Activated T-helper 17 cell treated with anti-CD3 and anti-CD28 coated beads, Interleukin-2, amount 50 U/mL, for 72 hours (primary cell): ENCODE measurements around the gene LATS2. TPM values are rescaled to one million over a fixed set of nuclear protein-coding genes. Genes with fewer than 3 reads are reported as not detected.
A peak's percentile ranks its signal among the peaks of the same experiment; 100 is the strongest.
"Not testable (repeated sequence)": the region's sequence is repeated elsewhere in the genome, so short reads cannot be mapped to it uniquely, and the experiment has no call there.

Experiments used
- ATAC-seq: fragments of 150-1000 bp; cut with Tn5 transposase; replicated peaks from 2 replicates; pipeline ENCODE4 v1.10.0; 2021; ENCODE audit warnings: mild to moderate bottlenecking, moderate library complexity
- H3K27ac Mint-ChIP-seq: one replicate; pipeline ENCODE4 v1.8.0; 2022; ENCODE audit warnings: mixed read lengths
- H3K27me3 Mint-ChIP-seq: one replicate; pipeline ENCODE4 v1.8.0; 2022; ENCODE audit warnings: mixed read lengths
- H3K36me3 Mint-ChIP-seq: one replicate; pipeline ENCODE4 v1.8.0; 2022; ENCODE audit warnings: low read depth, mild to moderate bottlenecking, mixed read lengths
- H3K4me1 Mint-ChIP-seq: one replicate; pipeline ENCODE4 v1.8.0; 2022; ENCODE audit warnings: mixed read lengths
- H3K4me3 Mint-ChIP-seq: one replicate; pipeline ENCODE4 v1.8.0; 2022; ENCODE audit warnings: mild to moderate bottlenecking, mixed read lengths
- H3K9me3 Mint-ChIP-seq: one replicate; pipeline ENCODE4 v1.8.0; 2022; ENCODE audit warnings: mixed read lengths
- total RNA-seq, 2 donors: library from RNA; stranded (reverse); gene quantifications; one replicate each; pipeline ENCODE4 v1.2.3, GENCODE V29; 2022

Gene LATS2
- total RNA-seq, 2 donors from 2014 or later: 4.9 to 9.2 TPM

DNA sequence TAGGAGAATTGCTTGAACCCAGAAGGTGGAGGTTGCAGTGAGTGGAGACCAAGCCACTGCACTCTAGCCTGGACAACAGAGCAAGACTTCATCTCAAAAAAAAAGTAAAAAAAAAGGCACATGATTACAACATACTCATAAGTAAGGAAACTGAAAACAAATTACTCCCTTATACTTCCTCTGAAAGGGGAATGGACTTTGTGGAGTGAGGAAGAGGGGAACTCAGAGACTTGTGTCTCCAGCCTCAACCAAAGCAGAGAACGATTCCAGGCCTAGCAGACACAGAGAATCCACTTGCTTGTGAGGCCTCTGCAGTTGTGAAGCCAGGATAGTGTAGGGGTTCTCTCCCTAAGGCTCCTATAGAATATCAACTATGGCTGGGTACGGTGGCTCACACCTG, 4.3 kb upstream of the LATS2 start:
- no peak for ATAC-seq
- no peaks in the 10 kb centered on the region for H3K36me3 Mint-ChIP-seq
- no peak overlapping the region for H3K27ac Mint-ChIP-seq
- H3K4me1 Mint-ChIP-seq: peaks cover 5% of the 10 kb centered on the region
- H3K4me3 Mint-ChIP-seq: no peak overlapping the region
- no peaks in the 10 kb centered on the region for H3K27me3 Mint-ChIP-seq
- H3K9me3 Mint-ChIP-seq: no peaks in the 10 kb centered on the region

DNA sequence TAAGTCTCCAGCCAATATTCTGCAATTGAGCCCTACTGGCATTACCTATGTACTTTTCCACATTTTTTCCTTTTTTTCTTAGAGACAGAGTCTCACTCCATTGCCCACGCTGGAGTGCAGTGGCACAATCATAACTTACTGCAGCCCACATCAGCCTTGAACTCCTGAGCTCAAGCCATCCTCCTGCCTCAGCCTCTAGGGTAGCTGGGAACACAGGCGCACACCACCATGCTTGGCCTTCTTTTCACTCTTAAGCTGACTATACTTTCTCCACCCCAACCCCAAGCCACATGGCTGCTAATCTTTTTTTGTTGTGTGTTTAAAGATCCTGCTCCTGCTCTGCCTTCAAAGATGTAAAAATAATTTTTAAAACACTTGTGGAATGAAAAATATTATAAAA, 1.6 kb upstream of the LATS2 start:
- Mint-ChIP-seq H3K36me3 (no peaks in the 10 kb centered on the region), H3K27ac (no peak overlapping the region), H3K27me3 (no peaks in the 10 kb centered on the region), H3K9me3 (no peaks in the 10 kb centered on the region), H3K4me1 (peaks cover 5% of the 10 kb centered on the region), H3K4me3 (peak overlapping the region; percentile 82)
- no peak for ATAC-seq

DNA sequence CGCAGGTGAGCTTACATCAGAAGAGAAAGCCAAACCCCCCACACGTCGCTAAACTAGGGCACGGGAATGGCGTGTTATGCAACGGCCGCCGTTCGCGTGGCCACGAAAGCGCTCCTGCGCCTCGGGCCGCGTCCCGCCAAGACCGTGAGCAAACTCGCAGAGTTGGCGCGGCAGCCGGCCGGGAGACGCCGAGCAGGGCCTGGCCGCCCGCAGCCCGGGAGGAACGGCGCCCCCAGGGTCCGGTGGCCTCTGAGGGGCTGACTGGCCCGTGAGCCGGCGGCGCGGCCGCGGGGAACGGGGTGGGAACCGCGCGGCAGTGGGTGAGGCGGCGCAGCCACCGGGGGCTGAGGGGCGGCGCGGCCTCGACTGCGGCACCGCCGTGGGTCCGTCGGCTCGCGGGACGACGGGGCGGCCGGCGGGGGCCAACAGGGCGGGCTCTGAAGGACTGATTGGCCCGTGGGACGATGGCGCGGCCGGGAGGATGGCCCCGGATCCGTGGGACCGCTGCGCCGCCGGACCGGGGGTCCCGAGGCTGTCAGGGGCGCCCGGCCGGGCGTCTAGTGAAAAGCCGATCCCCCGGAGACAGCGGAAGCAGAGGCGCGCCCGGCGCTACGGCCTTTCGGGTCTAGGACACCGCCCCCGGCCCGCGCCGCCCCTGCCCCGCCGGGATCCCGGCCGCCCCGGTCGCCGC, 903 bp downstream of the LATS2 start:
- Mint-ChIP-seq H3K9me3 (no peaks in the 10 kb centered on the region), H3K36me3 (no peaks in the 10 kb centered on the region), H3K4me1 (peaks cover 5% of the 10 kb centered on the region), H3K27ac (no peak overlapping the region), H3K4me3 (peak overlapping the region; percentile 58), H3K27me3 (no peaks in the 10 kb centered on the region)
- ATAC-seq: peak; percentile 15

DNA sequence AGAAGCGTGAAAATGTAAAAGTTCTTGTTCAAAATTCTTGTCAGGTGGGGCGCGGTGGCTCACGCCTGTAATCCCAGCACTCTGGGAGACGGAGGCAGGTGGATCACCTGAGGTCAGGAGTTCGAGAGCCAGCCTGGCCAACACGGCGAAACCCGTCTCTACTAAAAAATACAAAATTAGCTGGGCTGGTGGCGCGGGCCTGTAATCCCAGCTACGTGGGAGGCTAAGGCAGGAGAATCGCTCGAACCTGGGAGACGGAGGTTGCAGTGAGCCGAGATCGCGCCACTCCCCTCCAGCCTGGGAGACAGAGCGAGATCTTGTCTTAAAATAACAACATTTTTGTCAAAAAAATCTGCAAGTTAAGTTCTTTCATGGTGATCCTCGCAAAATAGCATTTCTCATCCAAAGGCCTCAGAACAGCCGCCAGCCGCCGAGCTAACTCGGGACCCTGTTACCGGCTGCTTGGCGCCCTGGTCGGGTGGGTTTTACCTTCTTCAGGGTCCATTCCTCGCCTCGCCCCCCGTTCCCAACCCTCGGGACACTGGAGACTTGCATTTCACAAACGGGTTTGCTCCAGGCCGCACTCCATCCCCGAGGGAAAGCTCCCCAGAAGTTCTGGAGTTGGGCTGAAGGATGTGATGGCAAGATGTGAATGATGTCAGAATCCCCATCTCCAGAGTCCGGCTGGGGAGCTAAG, 1.6 kb downstream of the LATS2 start:
- H3K27me3 Mint-ChIP-seq: no peaks in the 10 kb centered on the region
- no peak overlapping the region for H3K27ac Mint-ChIP-seq
- peaks cover 5% of the 10 kb centered on the region for H3K4me1 Mint-ChIP-seq
- peak overlapping the region; percentile 58 for H3K4me3 Mint-ChIP-seq
- H3K36me3 Mint-ChIP-seq: no peaks in the 10 kb centered on the region
- H3K9me3 Mint-ChIP-seq: no peaks in the 10 kb centered on the region
- ATAC-seq: no peak

DNA sequence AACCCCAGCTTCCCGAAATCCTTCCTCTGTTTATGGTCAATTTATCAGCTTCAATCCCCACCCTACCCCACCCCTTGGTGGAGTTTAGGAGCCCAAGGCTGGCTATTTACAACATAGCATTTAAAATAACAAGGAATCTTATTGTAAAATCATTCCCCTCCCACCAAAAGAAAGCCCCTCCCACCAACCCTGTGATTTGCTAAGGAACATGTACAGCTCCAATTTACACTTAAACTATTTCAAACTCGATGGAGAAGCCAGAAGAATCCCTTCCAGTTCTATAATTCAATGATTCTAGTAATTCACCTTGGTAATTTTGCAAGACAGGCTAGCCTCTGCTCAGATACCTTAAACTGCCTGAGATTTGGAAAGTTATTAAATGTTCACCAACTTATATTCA, 3.0 kb downstream of the LATS2 start:
- H3K27ac Mint-ChIP-seq: no peak overlapping the region
- H3K36me3 Mint-ChIP-seq: no peaks in the 10 kb centered on the region
- no peak for ATAC-seq
- H3K4me3 Mint-ChIP-seq: peak overlapping the region; percentile 58
- no peaks in the 10 kb centered on the region for H3K27me3 Mint-ChIP-seq
- H3K4me1 Mint-ChIP-seq: peaks cover 8% of the 10 kb centered on the region
- H3K9me3 Mint-ChIP-seq: no peaks in the 10 kb centered on the region

DNA sequence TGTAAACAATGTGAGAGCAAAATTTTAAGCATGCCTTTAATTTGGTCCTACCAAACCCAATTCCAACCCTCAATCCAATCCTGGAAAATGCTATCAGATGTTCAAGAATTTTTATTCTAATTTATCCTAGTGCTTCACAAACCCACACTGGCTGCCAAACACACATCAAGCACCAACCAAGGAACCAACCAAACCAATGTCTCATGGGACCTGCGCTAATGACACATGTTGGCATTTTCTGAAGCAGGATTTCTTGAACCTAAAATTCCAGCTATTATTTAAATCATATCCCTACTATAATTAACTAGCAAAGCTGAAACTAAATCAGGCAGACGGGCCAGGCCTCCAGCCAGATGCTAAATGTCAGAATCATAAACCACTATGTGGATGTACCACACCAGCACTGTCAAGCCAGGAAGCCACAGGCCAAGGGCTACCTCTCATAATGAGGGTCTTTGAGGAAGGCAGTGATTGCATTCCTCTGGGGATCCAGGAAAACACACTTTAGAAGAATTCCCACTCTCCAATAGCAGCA, 5.8 kb downstream of the LATS2 start:
- H3K27ac Mint-ChIP-seq: no peak overlapping the region
- no peak for ATAC-seq
- H3K27me3 Mint-ChIP-seq: no peaks in the 10 kb centered on the region
- peaks cover 6% of the 10 kb centered on the region for H3K4me1 Mint-ChIP-seq
- H3K9me3 Mint-ChIP-seq: no peaks in the 10 kb centered on the region
- no peaks in the 10 kb centered on the region for H3K36me3 Mint-ChIP-seq
- no peak overlapping the region for H3K4me3 Mint-ChIP-seq

DNA sequence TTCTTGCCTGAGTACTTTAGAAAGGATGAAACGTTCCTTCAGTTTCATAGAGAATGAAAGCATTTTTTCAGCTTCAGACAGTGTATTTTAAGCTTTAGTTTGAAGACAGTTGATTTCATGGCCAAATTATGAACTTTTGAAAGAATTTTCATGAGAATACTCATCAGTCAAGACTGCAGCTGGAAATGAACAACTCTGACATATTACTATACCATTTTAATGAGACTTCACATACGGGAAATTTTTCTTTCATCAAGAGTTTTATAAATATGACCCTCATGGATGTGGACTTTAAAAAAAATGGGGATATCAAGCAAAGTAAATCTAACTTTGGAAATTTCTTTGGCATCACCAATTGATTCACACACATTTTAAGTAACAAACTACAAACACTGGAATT, 6.4 kb downstream of the LATS2 start:
- no peak overlapping the region for H3K4me3 Mint-ChIP-seq
- no peaks in the 10 kb centered on the region for H3K9me3 Mint-ChIP-seq
- ATAC-seq: no peak
- H3K27me3 Mint-ChIP-seq: no peaks in the 10 kb centered on the region
- no peak overlapping the region for H3K27ac Mint-ChIP-seq
- peaks cover 6% of the 10 kb centered on the region for H3K4me1 Mint-ChIP-seq
- no peaks in the 10 kb centered on the region for H3K36me3 Mint-ChIP-seq

DNA sequence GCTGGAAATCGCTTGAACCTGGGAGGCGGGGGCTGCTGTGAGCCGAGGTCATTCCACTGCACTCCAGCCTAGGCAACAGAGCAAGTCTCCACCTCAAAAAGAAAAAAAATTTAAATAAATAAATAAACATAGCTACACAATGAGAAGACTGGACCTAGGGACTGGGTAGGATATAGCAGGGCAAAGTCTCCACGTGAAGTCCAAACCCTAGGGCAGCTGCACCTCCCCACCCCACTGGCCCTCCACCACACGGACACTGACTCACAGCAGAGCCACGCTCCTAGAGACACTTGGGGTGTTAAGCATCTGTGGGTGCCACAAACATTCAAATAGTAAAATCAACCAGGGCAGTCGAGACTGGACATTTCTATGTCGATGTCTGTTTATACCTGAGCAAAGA, 7.1 kb downstream of the LATS2 start:
- Mint-ChIP-seq H3K4me3 (no peak overlapping the region), H3K27ac (no peak overlapping the region), H3K4me1 (peaks cover 6% of the 10 kb centered on the region), H3K27me3 (no peaks in the 10 kb centered on the region), H3K9me3 (no peaks in the 10 kb centered on the region), H3K36me3 (no peaks in the 10 kb centered on the region)
- no peak for ATAC-seq

DNA sequence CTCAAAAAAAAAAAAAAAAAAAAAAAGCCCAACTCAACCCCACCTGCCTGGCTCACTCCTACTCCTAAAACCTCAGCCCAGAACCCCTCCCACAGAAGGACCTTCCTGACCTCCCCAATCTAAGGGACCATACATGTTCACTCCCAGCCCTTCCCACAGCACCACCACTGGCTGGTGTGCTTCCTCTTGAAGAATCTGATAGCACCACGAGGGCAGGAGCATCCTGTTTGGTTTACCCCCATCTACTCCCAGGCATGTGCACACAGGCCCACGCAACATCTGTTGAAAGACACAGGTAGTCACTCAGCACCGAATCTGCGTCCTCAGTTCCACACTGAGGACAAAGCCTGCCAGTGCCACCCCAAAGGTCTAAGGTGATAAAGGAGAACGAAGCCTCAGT, 8.2 kb downstream of the LATS2 start:
- ATAC-seq: peak; percentile 38
- Mint-ChIP-seq H3K27me3 (no peaks in the 10 kb centered on the region), H3K9me3 (no peaks in the 10 kb centered on the region), H3K4me3 (no peak overlapping the region), H3K36me3 (no peaks in the 10 kb centered on the region), H3K27ac (no peak overlapping the region), H3K4me1 (peaks cover 6% of the 10 kb centered on the region)

DNA sequence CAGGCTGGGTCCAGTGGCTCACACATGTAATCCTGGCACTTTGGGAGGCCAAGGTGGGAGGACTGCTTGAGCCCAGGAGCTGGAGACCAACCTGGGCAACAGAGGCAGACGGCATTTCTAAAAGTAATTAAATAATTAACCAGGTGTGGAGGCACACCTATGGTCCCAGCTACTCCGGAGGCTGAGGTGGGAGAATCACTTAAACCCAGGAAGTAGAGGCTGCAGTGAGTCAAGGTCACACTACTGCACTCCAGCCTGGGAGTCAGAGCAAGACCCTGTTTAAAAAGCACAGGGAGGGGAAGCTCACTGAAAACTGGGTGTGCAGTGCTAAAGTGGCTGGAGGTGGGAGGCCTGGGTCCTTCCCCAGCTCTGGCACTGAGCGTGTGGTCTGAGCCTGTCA, 9.7 kb downstream of the LATS2 start:
- Mint-ChIP-seq H3K27ac (no peak overlapping the region), H3K4me1 (peaks cover 6% of the 10 kb centered on the region), H3K36me3 (no peaks in the 10 kb centered on the region), H3K9me3 (no peaks in the 10 kb centered on the region), H3K4me3 (no peak overlapping the region), H3K27me3 (no peaks in the 10 kb centered on the region)
- ATAC-seq: no peak

DNA sequence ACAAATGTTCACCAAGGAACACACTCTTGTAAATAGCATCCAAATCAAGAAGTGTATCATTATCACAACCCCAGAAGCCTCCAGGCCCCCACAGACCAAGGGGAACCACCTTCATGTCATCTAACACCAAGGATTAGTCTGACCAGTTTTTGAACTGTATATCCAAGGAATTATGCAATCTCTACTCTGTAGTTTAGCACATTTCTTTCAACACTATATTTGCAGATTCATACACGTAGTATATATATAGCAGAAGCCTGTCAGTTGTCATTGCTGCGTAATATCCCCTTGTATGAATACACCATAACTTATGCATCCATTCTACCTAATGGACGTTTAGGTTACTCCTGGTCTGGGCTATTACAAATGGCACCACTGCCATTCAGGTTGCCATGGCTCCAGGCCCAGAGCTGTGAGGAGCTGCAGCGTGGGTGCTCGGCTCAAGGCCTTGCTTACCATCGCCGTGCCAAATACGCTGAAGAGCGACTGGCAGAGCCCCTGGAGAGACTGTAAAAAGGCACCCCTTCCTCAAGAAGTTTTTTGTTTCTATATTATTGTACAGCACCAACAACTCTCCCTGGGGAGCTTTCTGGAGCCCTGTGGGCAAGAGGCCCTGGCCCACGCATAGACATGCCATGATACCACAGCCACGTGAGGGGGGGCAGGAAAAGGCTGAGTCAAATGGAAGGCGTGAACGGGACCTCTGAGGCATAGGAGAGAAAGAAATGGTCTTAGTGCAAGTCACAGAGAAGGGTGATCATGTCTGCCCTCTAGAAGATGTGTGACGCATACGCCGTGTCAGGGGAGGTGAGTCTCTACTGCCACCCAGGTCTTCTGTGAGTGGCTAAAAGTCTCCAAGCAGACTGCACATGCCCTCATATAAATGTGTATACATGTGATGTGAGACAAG, 10.8 kb downstream of the LATS2 start:
- Mint-ChIP-seq H3K4me1 (peaks cover 6% of the 10 kb centered on the region), H3K4me3 (no peak overlapping the region), H3K27me3 (no peaks in the 10 kb centered on the region), H3K27ac (no peak overlapping the region), H3K36me3 (peaks cover under 1% of the 10 kb centered on the region), H3K9me3 (no peaks in the 10 kb centered on the region)
- ATAC-seq: peak; percentile 66

DNA sequence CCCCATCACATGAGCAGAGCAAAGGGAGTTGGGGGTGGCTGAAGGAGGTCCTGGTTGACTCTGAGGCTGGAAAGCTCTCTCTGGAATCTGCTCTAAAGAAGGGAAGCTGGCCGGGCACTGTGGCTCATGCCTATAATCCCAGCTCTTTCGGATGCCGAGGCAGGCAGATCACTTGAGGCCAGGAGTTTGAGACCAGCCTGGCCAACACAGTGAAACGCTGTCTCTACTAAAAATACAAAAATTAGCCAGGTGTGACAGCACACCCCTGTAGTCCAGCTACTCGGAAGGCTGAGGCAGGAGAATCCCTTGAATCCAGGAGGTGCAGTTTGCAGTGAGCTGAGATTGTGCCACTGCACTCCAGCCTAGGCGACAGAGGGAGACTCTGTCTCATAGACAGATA, 11.7 kb downstream of the LATS2 start:
- H3K9me3 Mint-ChIP-seq, H3K27ac Mint-ChIP-seq, ATAC-seq, H3K27me3 Mint-ChIP-seq, H3K4me3 Mint-ChIP-seq, H3K36me3 Mint-ChIP-seq, H3K4me1 Mint-ChIP-seq: not testable (repeated sequence)

DNA sequence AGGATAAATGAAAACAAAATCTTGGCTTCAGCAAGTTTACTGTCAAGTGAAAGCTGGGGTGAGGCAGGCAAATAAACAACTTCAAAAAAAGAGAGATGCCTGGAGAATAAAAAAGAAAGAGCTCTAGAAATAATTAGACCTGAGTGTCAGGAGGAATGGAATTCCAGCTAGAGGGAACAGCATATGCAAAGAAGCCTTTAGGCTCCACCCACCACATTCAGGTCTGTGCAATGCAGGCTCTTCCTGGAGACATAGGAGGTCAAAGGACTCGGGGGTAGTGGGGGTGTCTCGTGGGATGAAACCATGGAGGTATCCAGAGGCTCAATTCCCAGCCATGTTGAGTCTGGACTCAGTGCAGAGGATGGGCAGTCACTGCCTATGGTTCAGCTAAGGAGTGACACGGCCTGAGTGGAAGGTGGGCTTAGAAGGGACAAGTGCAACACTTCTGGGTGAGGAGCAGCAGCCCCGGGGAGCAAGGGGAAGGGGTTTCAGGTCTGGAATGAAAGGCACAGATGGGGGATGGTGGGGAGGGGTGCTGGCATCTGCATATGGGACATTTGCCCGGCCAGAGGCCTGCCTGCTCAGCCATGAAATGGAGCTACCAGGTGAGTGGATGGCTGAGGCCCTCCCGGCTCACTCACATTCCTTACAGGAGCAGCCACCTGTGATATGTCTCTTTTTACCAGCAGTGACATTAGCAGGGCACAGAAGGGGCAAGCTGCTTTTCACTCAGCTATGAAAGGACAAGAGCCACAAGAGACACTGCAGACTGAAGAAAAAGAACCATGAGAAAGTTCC, 12.3 kb downstream of the LATS2 start:
- Mint-ChIP-seq H3K4me1 (peaks cover 6% of the 10 kb centered on the region), H3K4me3 (no peak overlapping the region), H3K36me3 (peaks cover 8% of the 10 kb centered on the region), H3K9me3 (no peaks in the 10 kb centered on the region), H3K27ac (no peak overlapping the region), H3K27me3 (no peaks in the 10 kb centered on the region)
- no peak for ATAC-seq
